ENCODE results near the gene NSMCE1. TPM values are rescaled to one million over a fixed set of nuclear protein-coding genes. Genes with fewer than 3 reads are reported as not detected.
"Not testable (repeated sequence)": the region's sequence is repeated elsewhere in the genome, so short reads cannot be mapped to it uniquely, and the experiment has no call there.

Gene NSMCE1
- total RNA-seq, 6 experiments from 2014 or later = 23.7 to 42.3 (median 33.1) TPM

- ATAC-seq = peak in 1 of 4 donors; percentile 50
- no peaks in the 10 kb centered on the region for H3K9me3 ChIP-seq
Measured at GRCh38 chr16:27264151-27264550, 4.4 kb downstream of the NSMCE1 start.

DNA sequence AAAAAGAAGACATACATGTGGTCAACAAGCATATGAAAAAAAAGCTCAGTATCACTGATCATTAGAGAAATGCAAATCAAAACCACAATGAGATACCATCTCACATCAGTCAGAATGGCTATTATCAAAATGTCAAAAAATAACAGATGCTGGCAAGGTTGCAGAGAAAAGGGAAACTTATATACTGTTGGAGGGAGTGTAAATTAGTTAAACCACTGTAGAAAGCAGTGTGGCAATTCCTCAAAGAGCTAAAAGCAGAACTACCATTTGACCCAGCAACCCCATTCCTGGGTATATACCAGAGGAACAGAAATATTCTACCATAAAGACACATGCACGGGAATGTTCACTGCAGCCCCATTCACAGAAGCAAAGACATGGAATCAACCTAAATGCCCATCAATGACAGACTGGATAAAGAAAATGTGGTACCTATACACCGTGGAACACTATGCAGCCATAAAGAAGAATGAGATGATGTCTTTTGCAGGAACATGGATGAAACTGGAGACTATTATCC, 5.6 kb downstream of the NSMCE1 start:
- ATAC-seq; H3K36me3 ChIP-seq; intact Hi-C loops (cut with DNase I); DNase-seq; H3K4me1 ChIP-seq; H3K27ac ChIP-seq; H3K27me3 ChIP-seq; H3K4me3 ChIP-seq; H3K9me3 ChIP-seq: not testable (repeated sequence)
- WGBS (ENCODE audit: insufficient coverage, low coverage, low lambda C conversion rate, missing lambda C conversion rate) = 88% methylated on average over 2 of the region's 2 CpGs

More at GRCh38 chr16:27264151-27264550, 4.4 kb downstream of the NSMCE1 start:
- intact Hi-C loops (cut with DNase I) = no loop called here
- peak in 1 of 3 donors; percentile 31 for DNase-seq
- Histone ChIP-seq H3K4me1 (peaks cover 0 to 10% (median under 1%) of the 10 kb centered on the region in 4 donors), H3K27me3 (no peaks in the 10 kb centered on the region), H3K36me3 (no peaks in the 10 kb centered on the region), H3K4me3 (no peak overlapping the region), H3K27ac (no peak overlapping the region)
- TF ChIP-seq CTCF (IDR thresholded peaks at IDR 0.05) = no peak
- TF ChIP-seq POLR2A (IDR thresholded peaks at IDR 0.05) = no peak
- 38% methylated on average over 6 of the region's 6 CpGs for WGBS (ENCODE audit: insufficient coverage, low coverage, low lambda C conversion rate, missing lambda C conversion rate)

DNA sequence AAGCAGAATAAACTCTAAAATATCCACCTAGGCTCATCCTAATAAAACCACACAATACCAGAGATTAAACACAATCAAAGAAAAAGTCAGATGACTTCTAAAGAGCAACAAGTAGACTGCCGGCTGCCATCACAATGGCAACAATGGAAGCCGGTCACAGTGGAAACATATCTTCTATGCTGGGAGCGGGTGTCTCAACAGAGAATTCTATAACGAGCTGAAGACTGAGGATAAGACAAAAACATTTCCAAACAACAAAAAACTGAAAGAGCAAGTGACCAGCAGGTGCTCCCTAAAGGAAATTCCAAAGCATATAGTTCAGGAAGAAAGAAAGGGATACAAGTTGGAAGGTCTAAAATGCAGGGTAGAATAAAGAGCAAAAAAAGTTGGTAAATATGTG, 8.9 kb downstream of the NSMCE1 start:
- TF ChIP-seq CTCF (IDR thresholded peaks at IDR 0.05) = no peak
- TF ChIP-seq POLR2A (IDR thresholded peaks at IDR 0.05) = no peak
- Histone ChIP-seq H3K9me3 (no peaks in the 10 kb centered on the region), H3K4me1 (peaks cover 0 to 9% (median 0%) of the 10 kb centered on the region in 4 donors), H3K4me3 (no peak overlapping the region), H3K36me3 (peaks cover 0 to 19% (median 0%) of the 10 kb centered on the region in 4 donors), H3K27ac (no peak overlapping the region), H3K27me3 (no peaks in the 10 kb centered on the region)
- intact Hi-C loops (cut with DNase I) = no loop called here
- no peak for DNase-seq
- ATAC-seq = no peak
- WGBS (ENCODE audit: insufficient coverage, low coverage, low lambda C conversion rate, missing lambda C conversion rate) = 88% methylated on average over 3 of the region's 4 CpGs

GRCh38 chr16:27258241-27258734, 10.3 kb downstream of the NSMCE1 start:
- H3K9me3 ChIP-seq = no peaks in the 10 kb centered on the region
- DNase-seq (no peak), ATAC-seq (peak in 2 of 4 donors; percentile 34 to 65)
- peaks cover 0 to 19% (median 0%) of the 10 kb centered on the region in 4 donors for H3K36me3 ChIP-seq
- intact Hi-C loops (cut with DNase I) = no loop called here
- TF ChIP-seq POLR2A (IDR thresholded peaks at IDR 0.05) (no peak), CTCF (IDR thresholded peaks at IDR 0.05) (no peak)
- H3K27ac ChIP-seq = peak overlapping the region in 2 of 3 donors; percentile 16 to 17
- H3K27me3 ChIP-seq = no peaks in the 10 kb centered on the region
- H3K4me3 ChIP-seq = no peak overlapping the region
- 46% methylated on average over 3 of the region's 3 CpGs for WGBS (ENCODE audit: insufficient coverage, low coverage, low lambda C conversion rate, missing lambda C conversion rate)
- H3K4me1 ChIP-seq = peaks cover 0 to 9% (median 0%) of the 10 kb centered on the region in 4 donors

GRCh38 chr16:27257271-27257670, 11.3 kb downstream of the NSMCE1 start:
- 85% methylated on average over 7 of the region's 14 CpGs for WGBS (ENCODE audit: insufficient coverage, low coverage, low lambda C conversion rate, missing lambda C conversion rate)
- peak in 1 of 3 donors; percentile 14 for DNase-seq
- TF ChIP-seq CTCF (IDR thresholded peaks at IDR 0.05) = no peak
- no peak for TF ChIP-seq POLR2A (IDR thresholded peaks at IDR 0.05)
- Histone ChIP-seq H3K4me1 (peaks cover 0 to 9% (median 0%) of the 10 kb centered on the region in 4 donors), H3K27ac (no peak overlapping the region), H3K9me3 (no peaks in the 10 kb centered on the region), H3K27me3 (no peaks in the 10 kb centered on the region), H3K36me3 (peaks cover 0 to 20% (median 0%) of the 10 kb centered on the region in 4 donors), H3K4me3 (no peak overlapping the region)
- no peak for ATAC-seq
- intact Hi-C loops (cut with DNase I) = no loop called here
